ENCODE measurements around the gene TNRC6A. TPM values are rescaled to one million over a fixed set of nuclear protein-coding genes. Genes with fewer than 3 reads are reported as not detected.

Gene TNRC6A
- total and polyA plus RNA-seq, 2 of the 13 experiments (the other 11 are each of a cell fraction or from before 2014, with no cell fraction given) = 30.9 to 43.6 TPM

DNA sequence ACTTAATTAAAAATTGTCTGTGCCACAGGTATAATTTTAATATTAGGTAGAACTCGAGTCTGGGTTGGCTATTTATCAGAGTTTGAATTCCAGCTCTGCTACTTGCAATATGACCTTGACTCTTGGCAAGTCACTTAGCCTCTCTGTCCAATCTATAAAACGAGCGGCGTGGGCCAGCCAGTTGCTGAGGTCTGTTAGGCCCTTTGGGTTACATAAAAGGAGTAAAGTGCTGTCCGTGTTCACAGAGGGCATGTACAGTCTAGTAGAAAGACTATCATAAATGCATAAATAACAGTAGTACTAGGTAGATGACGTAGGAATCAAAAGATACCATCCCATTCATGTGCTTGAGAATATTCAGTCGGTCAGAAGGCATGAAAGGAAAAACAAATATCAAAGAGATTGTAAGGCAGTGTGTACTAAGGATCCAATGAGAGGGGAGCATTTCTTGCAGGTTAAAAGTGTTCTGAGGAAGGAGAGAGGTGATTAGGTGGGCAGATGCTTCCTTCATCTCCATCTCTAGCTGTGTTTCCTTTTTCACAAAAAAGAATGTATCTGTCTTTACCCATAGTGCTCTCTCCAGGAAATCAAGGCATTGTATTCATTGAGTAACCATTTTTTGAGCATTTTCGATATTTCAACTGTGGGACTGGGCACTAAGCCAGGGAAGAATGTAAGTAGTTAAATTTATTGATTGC, 2.4 kb downstream of the TNRC6A start (continued):
- TF ChIP-seq, protein P1, sequence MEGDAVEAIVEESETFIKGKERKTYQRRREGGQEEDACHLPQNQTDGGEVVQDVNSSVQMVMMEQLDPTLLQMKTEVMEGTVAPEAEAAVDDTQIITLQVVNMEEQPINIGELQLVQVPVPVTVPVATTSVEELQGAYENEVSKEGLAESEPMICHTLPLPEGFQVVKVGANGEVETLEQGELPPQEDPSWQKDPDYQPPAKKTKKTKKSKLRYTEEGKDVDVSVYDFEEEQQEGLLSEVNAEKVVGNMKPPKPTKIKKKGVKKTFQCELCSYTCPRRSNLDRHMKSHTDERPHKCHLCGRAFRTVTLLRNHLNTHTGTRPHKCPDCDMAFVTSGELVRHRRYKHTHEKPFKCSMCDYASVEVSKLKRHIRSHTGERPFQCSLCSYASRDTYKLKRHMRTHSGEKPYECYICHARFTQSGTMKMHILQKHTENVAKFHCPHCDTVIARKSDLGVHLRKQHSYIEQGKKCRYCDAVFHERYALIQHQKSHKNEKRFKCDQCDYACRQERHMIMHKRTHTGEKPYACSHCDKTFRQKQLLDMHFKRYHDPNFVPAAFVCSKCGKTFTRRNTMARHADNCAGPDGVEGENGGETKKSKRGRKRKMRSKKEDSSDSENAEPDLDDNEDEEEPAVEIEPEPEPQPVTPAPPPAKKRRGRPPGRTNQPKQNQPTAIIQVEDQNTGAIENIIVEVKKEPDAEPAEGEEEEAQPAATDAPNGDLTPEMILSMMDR (CRISPR knock-in tag; IDR thresholded peaks at IDR 0.05) = no peak
- TF ChIP-seq PTBP1 (IDR thresholded peaks at IDR 0.05; ENCODE audit: low read depth, low read length, poor library complexity, severe bottlenecking) = no peak
- no peak for TF ChIP-seq ZNF660 (CRISPR knock-in tag; IDR thresholded peaks at IDR 0.05; ENCODE audit: borderline replicate concordance, low read depth)
- 0 out of 2 replicates have a peak, but pooled peaks have one; percentile 25 for TF ChIP-seq GATAD1 (CRISPR knock-in tag; IDR thresholded peaks at IDR 0.05)
- TF ChIP-seq KLF13 (CRISPR knock-in tag; IDR thresholded peaks at IDR 0.05) = no peak
- no peak for TF ChIP-seq JUNB (CRISPR knock-in tag; IDR thresholded peaks at IDR 0.05; ENCODE audit: borderline replicate concordance)
- no peak for TF ChIP-seq ZNF441 (CRISPR knock-in tag; IDR thresholded peaks at IDR 0.05; ENCODE audit: borderline replicate concordance)
- TF ChIP-seq SMARCC2 (IDR thresholded peaks at IDR 0.05) = no peak
- TF ChIP-seq, protein P2, sequence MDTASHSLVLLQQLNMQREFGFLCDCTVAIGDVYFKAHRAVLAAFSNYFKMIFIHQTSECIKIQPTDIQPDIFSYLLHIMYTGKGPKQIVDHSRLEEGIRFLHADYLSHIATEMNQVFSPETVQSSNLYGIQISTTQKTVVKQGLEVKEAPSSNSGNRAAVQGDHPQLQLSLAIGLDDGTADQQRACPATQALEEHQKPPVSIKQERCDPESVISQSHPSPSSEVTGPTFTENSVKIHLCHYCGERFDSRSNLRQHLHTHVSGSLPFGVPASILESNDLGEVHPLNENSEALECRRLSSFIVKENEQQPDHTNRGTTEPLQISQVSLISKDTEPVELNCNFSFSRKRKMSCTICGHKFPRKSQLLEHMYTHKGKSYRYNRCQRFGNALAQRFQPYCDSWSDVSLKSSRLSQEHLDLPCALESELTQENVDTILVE (CRISPR knock-in tag; IDR thresholded peaks at IDR 0.05) = 0 out of 2 replicates have a peak, but pooled peaks have one; percentile 8
- no peak; the same call in 1 of the 2 replicates for TF ChIP-seq AKAP8 (CRISPR knock-in tag; IDR thresholded peaks at IDR 0.05)
- no peak for TF ChIP-seq DNMT3B (CRISPR knock-in tag; conservative IDR thresholded peaks at IDR 0.05)
- TF ChIP-seq, protein P3, sequence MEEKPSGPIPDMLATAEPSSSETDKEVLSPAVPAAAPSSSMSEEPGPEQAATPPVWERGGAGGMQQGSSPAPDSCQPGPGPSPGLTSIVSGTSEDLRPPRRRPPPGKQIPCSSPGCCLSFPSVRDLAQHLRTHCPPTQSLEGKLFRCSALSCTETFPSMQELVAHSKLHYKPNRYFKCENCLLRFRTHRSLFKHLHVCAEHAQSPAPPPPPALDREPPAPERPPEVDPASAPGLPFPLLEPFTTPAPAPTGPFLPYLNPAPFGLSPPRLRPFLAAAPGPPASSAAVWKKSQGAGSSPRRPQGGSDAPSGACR (CRISPR knock-in tag; IDR thresholded peaks at IDR 0.05) = peak; percentile 55; the same call in 1 of the 2 replicates
- TF ChIP-seq MBNL3 (CRISPR knock-in tag; conservative IDR thresholded peaks at IDR 0.05) = no peak
- no peak for TF ChIP-seq FOXK2 (IDR thresholded peaks at IDR 0.05)
- TF ChIP-seq ZBTB7B (CRISPR knock-in tag; IDR thresholded peaks at IDR 0.05) = no peak
- peak; percentile 43; the same call in 1 of the 2 replicates for TF ChIP-seq HOXA3 (CRISPR knock-in tag; IDR thresholded peaks at IDR 0.05)
- TF ChIP-seq, protein P4, sequence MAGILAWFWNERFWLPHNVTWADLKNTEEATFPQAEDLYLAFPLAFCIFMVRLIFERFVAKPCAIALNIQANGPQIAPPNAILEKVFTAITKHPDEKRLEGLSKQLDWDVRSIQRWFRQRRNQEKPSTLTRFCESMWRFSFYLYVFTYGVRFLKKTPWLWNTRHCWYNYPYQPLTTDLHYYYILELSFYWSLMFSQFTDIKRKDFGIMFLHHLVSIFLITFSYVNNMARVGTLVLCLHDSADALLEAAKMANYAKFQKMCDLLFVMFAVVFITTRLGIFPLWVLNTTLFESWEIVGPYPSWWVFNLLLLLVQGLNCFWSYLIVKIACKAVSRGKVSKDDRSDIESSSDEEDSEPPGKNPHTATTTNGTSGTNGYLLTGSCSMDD (CRISPR knock-in tag; IDR thresholded peaks at IDR 0.05) = no peak
- peak; percentile 32; the same call in 1 of the 2 replicates for TF ChIP-seq ZBTB20 (CRISPR knock-in tag; IDR thresholded peaks at IDR 0.05; ENCODE audit: borderline replicate concordance, low read depth)
- no peak for TF ChIP-seq LCORL (IDR thresholded peaks at IDR 0.05)
- peak; percentile 67 for TF ChIP-seq LCORL (CRISPR knock-in tag; IDR thresholded peaks at IDR 0.05)
- TF ChIP-seq ZNF615 (CRISPR knock-in tag; IDR thresholded peaks at IDR 0.05; ENCODE audit: borderline replicate concordance) = no peak
- TF ChIP-seq GABPA (IDR thresholded peaks at IDR 0.05; ENCODE audit: low read depth, low read length) = no peak
- TF ChIP-seq GABPA (CRISPR knock-in tag; IDR thresholded peaks at IDR 0.05; ENCODE audit: low read depth) = peak; percentile 64
- 0 out of 2 replicates have a peak, but pooled peaks have one; percentile 23 for TF ChIP-seq ARID2 (CRISPR knock-in tag; IDR thresholded peaks at IDR 0.05; ENCODE audit: borderline replicate concordance)
- TF ChIP-seq CENPT (CRISPR knock-in tag; IDR thresholded peaks at IDR 0.05; ENCODE audit: low read depth) = no peak
- TF ChIP-seq, protein P5, sequence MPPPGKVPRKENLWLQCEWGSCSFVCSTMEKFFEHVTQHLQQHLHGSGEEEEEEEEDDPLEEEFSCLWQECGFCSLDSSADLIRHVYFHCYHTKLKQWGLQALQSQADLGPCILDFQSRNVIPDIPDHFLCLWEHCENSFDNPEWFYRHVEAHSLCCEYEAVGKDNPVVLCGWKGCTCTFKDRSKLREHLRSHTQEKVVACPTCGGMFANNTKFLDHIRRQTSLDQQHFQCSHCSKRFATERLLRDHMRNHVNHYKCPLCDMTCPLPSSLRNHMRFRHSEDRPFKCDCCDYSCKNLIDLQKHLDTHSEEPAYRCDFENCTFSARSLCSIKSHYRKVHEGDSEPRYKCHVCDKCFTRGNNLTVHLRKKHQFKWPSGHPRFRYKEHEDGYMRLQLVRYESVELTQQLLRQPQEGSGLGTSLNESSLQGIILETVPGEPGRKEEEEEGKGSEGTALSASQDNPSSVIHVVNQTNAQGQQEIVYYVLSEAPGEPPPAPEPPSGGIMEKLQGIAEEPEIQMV (CRISPR knock-in tag; IDR thresholded peaks at IDR 0.05; ENCODE audit: low read depth) = no peak
